Left ventricle myocardium inferior (tissue), 1 donor: ENCODE results near the gene EEFSEC. TPM values are rescaled to one million over a fixed set of nuclear protein-coding genes. Genes with fewer than 3 reads are reported as not detected.
A peak's percentile ranks its signal among the peaks of the same experiment; 100 is the strongest.

ENCODE experiments used
- DNase-seq: peaks from one replicate; pipeline ENCODE4 v3.0.0-alpha.2; 2020
- H3K27ac ChIP-seq: fragments of 200-600 bp; replicated peaks from 2 replicates; pipeline ENCODE4 v1.8.0; 2021
- H3K27me3 ChIP-seq: fragments of 200-600 bp; 2 replicates; pipeline ENCODE4 v1.8.0; 2021; ENCODE audit warnings: low read depth
- H3K36me3 ChIP-seq: fragments of 200-600 bp; 2 replicates; pipeline ENCODE4 v1.8.0; 2021
- H3K4me1 ChIP-seq: fragments of 200-600 bp; 2 replicates; pipeline ENCODE4 v1.8.0; 2021
- H3K4me3 ChIP-seq: fragments of 200-600 bp; 2 replicates; pipeline ENCODE4 v1.8.0; 2021; ENCODE audit warnings: mild to moderate bottlenecking, moderate library complexity
- H3K9me3 ChIP-seq: fragments of 200-600 bp; replicated peaks from 2 replicates; pipeline ENCODE4 v1.8.0; 2021
- CTCF ChIP-seq: fragments of 200-600 bp; IDR thresholded peaks from 2 replicates; pipeline ENCODE4 v1.8.0; 2021; ENCODE audit warnings: antibody characterized with exemption, mild to moderate bottlenecking, borderline replicate concordance
- intact Hi-C: fragments of 100-400 bp; cut with micrococcal nuclease; formaldehyde crosslinking; loops from one replicate; pipeline ENCODE4 v1.11.0; 2022
- long read RNA-seq: library from polyadenylated mRNA; unstranded; transcript quantifications from one replicate; pipeline ENCODE4 v2.0.0, GENCODE V29; 2021
- total RNA-seq: library from RNA; stranded (reverse); fragmentation: NEBNext Ultra II Directional; extraction: Animal tissue kit (Norgen Biotek cat#: 25700); gene quantifications from one replicate; pipeline ENCODE4 v1.2.1, GENCODE V29; 2021
- donor health status: DM: no; HTN: yes; CAD: no; lungs with severe emphysema.

The EEFSEC gene
- 23.7 TPM for total RNA-seq
- long read RNA-seq, transcript EEFSEC-201 (7 exons, 2,232 nt): major isoform, 101 of 129 reads
- long read RNA-seq, partial matches to known transcripts: 10 of 129 reads
- long read RNA-seq, other reads (novel, unspliced or antisense): 18 of 129 reads

GRCh38 chr3:128153156-128154041, at the start of gene EEFSEC:
EEFSEC (plus strand) TSS chr3:128153481; CDS start chr3:128153508, 27 bp downstream.
- H3K4me3 ChIP-seq: peak within 1 kb of the TSS; percentile 87

GRCh38 chr3:128107834-128108233, 45.4 kb upstream of the EEFSEC start:
- Histone ChIP-seq H3K4me3 (peak overlapping the region; percentile 45), H3K4me1 (peaks cover 20% of the 10 kb centered on the region), H3K9me3 (no peaks in the 10 kb centered on the region), H3K27ac (peak overlapping the region; percentile 23), H3K36me3 (peaks cover 49% of the 10 kb centered on the region), H3K27me3 (no peaks in the 10 kb centered on the region)
- peak; percentile 36 for DNase-seq
- no peak for TF ChIP-seq CTCF
- intact Hi-C loops: no loop called here

More at GRCh38 chr3:128153156-128154041, at the start of gene EEFSEC:
- no peaks in the 10 kb centered on the region for H3K27me3 ChIP-seq
- no peaks in the 10 kb centered on the region for H3K9me3 ChIP-seq
- H3K36me3 ChIP-seq: peaks cover 12% of the 10 kb centered on the region
- H3K4me1 ChIP-seq: peaks cover 37% of the 10 kb centered on the region
- peak; percentile 84 for DNase-seq
- H3K27ac ChIP-seq: peak within 1 kb of the TSS; percentile 95
- intact Hi-C loops: no loop called here
- TF ChIP-seq CTCF: no peak

GRCh38 chr3:128111147-128111546, 42.1 kb upstream of the EEFSEC start:
- intact Hi-C loops: no loop called here
- Histone ChIP-seq H3K36me3 (peaks cover 33% of the 10 kb centered on the region), H3K4me3 (no peak overlapping the region), H3K4me1 (peaks cover 21% of the 10 kb centered on the region), H3K27ac (no peak overlapping the region), H3K27me3 (no peaks in the 10 kb centered on the region), H3K9me3 (no peaks in the 10 kb centered on the region)
- DNase-seq: no peak
- no peak for TF ChIP-seq CTCF

- DNase-seq: no peak
- Histone ChIP-seq H3K27ac (no peak overlapping the region), H3K27me3 (no peaks in the 10 kb centered on the region), H3K9me3 (no peaks in the 10 kb centered on the region), H3K4me1 (peaks cover 18% of the 10 kb centered on the region), H3K4me3 (no peak overlapping the region), H3K36me3 (peaks cover 44% of the 10 kb centered on the region)
- TF ChIP-seq CTCF: no peak
- intact Hi-C loops: no loop called here
Observed at GRCh38 chr3:128112357-128112968, 40.8 kb upstream of the EEFSEC start.

GRCh38 chr3:128113817-128114794, 39.2 kb upstream of the EEFSEC start:
- Histone ChIP-seq H3K4me3 (no peak overlapping the region), H3K27ac (peak overlapping the region; percentile 66), H3K36me3 (peaks cover 50% of the 10 kb centered on the region), H3K27me3 (no peaks in the 10 kb centered on the region), H3K9me3 (no peaks in the 10 kb centered on the region), H3K4me1 (peaks cover 9% of the 10 kb centered on the region)
- intact Hi-C loops: no loop called here
- no peak for TF ChIP-seq CTCF
- DNase-seq: no peak
